HFF-Myc (cell line): ENCODE measurements around the gene CD226.
"Not testable (repeated sequence)": the region's sequence is repeated elsewhere in the genome, so short reads cannot be mapped to it uniquely, and the experiment has no call there.

ENCODE experiments used
- DNase-seq: peaks from one replicate; pipeline ENCODE4 v3.0.0-alpha.2; 2011; ENCODE audit warnings: low read depth; ENCODE audit errors: extremely low read depth
- H3K4me3 ChIP-seq: replicated peaks from 2 replicates; pipeline ENCODE4 v1.5.1; 2011; ENCODE audit warnings: low read depth, mild to moderate bottlenecking, control low read depth, low read length
- CTCF ChIP-seq: IDR thresholded peaks from 2 replicates; pipeline ENCODE4 v1.5.1; 2012; ENCODE audit warnings: mild to moderate bottlenecking, low read depth, low read length, control low read depth; ENCODE audit errors: missing control alignments

CD226 gene

GRCh38 chr18:69941183-69941582 lies 6.5 kb downstream of the CD226 start:
- no peak overlapping the region for H3K4me3 ChIP-seq

GRCh38 chr18:69939812-69940211 lies 7.9 kb downstream of the CD226 start:
- DNase-seq, H3K4me3 ChIP-seq: not testable (repeated sequence)

More at GRCh38 chr18:69941183-69941582, 6.5 kb downstream of the CD226 start:
- no peak for TF ChIP-seq CTCF
- DNase-seq = no peak

- TF ChIP-seq CTCF = no peak
These were observed 11.5 kb downstream of the CD226 start for GRCh38 chr18:69936191-69936558.

GRCh38 chr18:69935319-69936190 lies 12.1 kb downstream of the CD226 start:
- H3K4me3 ChIP-seq = no peak overlapping the region
- no peak for DNase-seq
- TF ChIP-seq CTCF = no peak

More at GRCh38 chr18:69936191-69936558, 11.5 kb downstream of the CD226 start:
- H3K4me3 ChIP-seq = no peak overlapping the region
- no peak for DNase-seq

- H3K4me3 ChIP-seq = no peak overlapping the region
- no peak for DNase-seq
- TF ChIP-seq CTCF = no peak
These were observed 12.9 kb downstream of the CD226 start for GRCh38 chr18:69934601-69935265.

GRCh38 chr18:69929041-69929774 lies 18.5 kb downstream of the CD226 start:
- DNase-seq = no peak
- TF ChIP-seq CTCF = no peak
- no peak overlapping the region for H3K4me3 ChIP-seq

GRCh38 chr18:69916412-69916811 lies 31.3 kb downstream of the CD226 start:
- no peak overlapping the region for H3K4me3 ChIP-seq
- no peak for TF ChIP-seq CTCF
- DNase-seq = no peak
